Hepatocyte (in vitro differentiated cells): ENCODE data around the gene FAM83E.

Source experiments
- CTCF ChIP-seq: fragments of 200-600 bp; sonication (generic); IDR thresholded peaks from 2 replicates; pipeline ENCODE4 v1.5.1; 2016; ENCODE audit warnings: antibody characterized with exemption, mild to moderate bottlenecking; ENCODE audit not compliant: poor library complexity
- EZH2phosphoT487 ChIP-seq: fragments of 200-600 bp; sonication (generic); IDR thresholded peaks from one replicate; pipeline ENCODE4 v1.6.1; 2018; ENCODE audit warnings: antibody characterized with exemption, mild to moderate bottlenecking, low read depth, moderate library complexity; ENCODE audit not compliant: unreplicated experiment, severe bottlenecking

GRCh38 chr19:48600679-48601417, 14.0 kb downstream of the FAM83E start:
- TF ChIP-seq CTCF (no peak), EZH2phosphoT487 (no peak)
